Measurements from ENCODE around the gene CLSTN2.

CLSTN2 gene

GRCh38 chr3:140588558-140588957 lies 653.6 kb downstream of the CLSTN2 start:
- DNase-seq (ENCODE audit: low read depth, low spot score), result peak; percentile 10

- no peak for DNase-seq (ENCODE audit: low read depth, low spot score)
Measured at GRCh38 chr3:140593766-140594165, 658.8 kb downstream of the CLSTN2 start.

- no peak for DNase-seq (ENCODE audit: low read depth, low spot score)
Measured at GRCh38 chr3:140595295-140595694, 660.3 kb downstream of the CLSTN2 start.

GRCh38 chr3:140597364-140597763 lies 662.4 kb downstream of the CLSTN2 start:
- DNase-seq (ENCODE audit: low read depth, low spot score), result no peak

GRCh38 chr3:140597792-140598191 lies 662.8 kb downstream of the CLSTN2 start:
- no peak for DNase-seq (ENCODE audit: low read depth, low spot score)

- DNase-seq (ENCODE audit: low read depth, low spot score), result no peak
Measured at GRCh38 chr3:140599009-140599408, 664.0 kb downstream of the CLSTN2 start.

- no peak for DNase-seq (ENCODE audit: low read depth, low spot score)
Measured at GRCh38 chr3:140599496-140599895, 664.5 kb downstream of the CLSTN2 start.

- no peak for DNase-seq (ENCODE audit: low read depth, low spot score)
Measured at GRCh38 chr3:140601881-140602280, 666.9 kb downstream of the CLSTN2 start.

GRCh38 chr3:140602781-140603180 lies 667.8 kb downstream of the CLSTN2 start:
- no peak for DNase-seq (ENCODE audit: low read depth, low spot score)

GRCh38 chr3:140603766-140604165 lies 668.8 kb downstream of the CLSTN2 start:
- no peak for DNase-seq (ENCODE audit: low read depth, low spot score)

- no peak for DNase-seq (ENCODE audit: low read depth, low spot score)
Measured at GRCh38 chr3:140610544-140610943, 675.6 kb downstream of the CLSTN2 start.

GRCh38 chr3:140614001-140614400 lies 679.0 kb downstream of the CLSTN2 start:
- no peak for DNase-seq (ENCODE audit: low read depth, low spot score)

GRCh38 chr3:140617135-140617534 lies 682.1 kb downstream of the CLSTN2 start:
- DNase-seq (ENCODE audit: low read depth, low spot score), result no peak

- no peak for DNase-seq (ENCODE audit: low read depth, low spot score)
Measured at GRCh38 chr3:140626856-140627255, 691.9 kb downstream of the CLSTN2 start.

All from ELF-1 (cell line).